Osteocyte (in vitro differentiated cells): ENCODE data around the gene BLOC1S1. TPM values are rescaled to one million over a fixed set of nuclear protein-coding genes. Genes with fewer than 3 reads are reported as not detected.

Source experiments
- DNase-seq: peaks from one replicate; pipeline ENCODE4 v3.0.0; 2021; ENCODE audit warnings: mixed read lengths; ENCODE audit not compliant: unreplicated experiment; ENCODE audit errors: extremely low spot score
- H3K27ac Mint-ChIP-seq: one replicate; pipeline ENCODE4 v1.8.0; 2021; ENCODE audit warnings: mild to moderate bottlenecking, mixed read lengths; ENCODE audit not compliant: unreplicated experiment
- H3K27me3 Mint-ChIP-seq: one replicate; pipeline ENCODE4 v1.8.0; 2021; ENCODE audit warnings: mixed read lengths; ENCODE audit not compliant: unreplicated experiment
- H3K36me3 Mint-ChIP-seq: one replicate; pipeline ENCODE4 v1.8.0; 2021; ENCODE audit warnings: mixed read lengths; ENCODE audit not compliant: unreplicated experiment
- H3K4me1 Mint-ChIP-seq: one replicate; pipeline ENCODE4 v1.8.0; 2021; ENCODE audit warnings: mixed read lengths; ENCODE audit not compliant: unreplicated experiment
- H3K4me3 Mint-ChIP-seq: one replicate; pipeline ENCODE4 v1.8.0; 2021; ENCODE audit warnings: mild to moderate bottlenecking, moderate library complexity, mixed read lengths; ENCODE audit not compliant: unreplicated experiment
- H3K9me3 Mint-ChIP-seq: one replicate; pipeline ENCODE4 v1.8.0; 2021; ENCODE audit warnings: mixed read lengths; ENCODE audit not compliant: unreplicated experiment
- CTCF ChIP-seq: fragments of 200-600 bp; sonication (generic); IDR thresholded peaks from 2 replicates; pipeline ENCODE4 v1.5.0; 2021; ENCODE audit warnings: antibody characterized with exemption, mild to moderate bottlenecking, moderate library complexity
- total RNA-seq: library from RNA; stranded (reverse); gene quantifications from 2 replicates; pipeline ENCODE4 v1.2.1, GENCODE V29; 2021

The BLOC1S1 gene
- total RNA-seq, 1 donor from 2014 or later: 103 TPM

DNA sequence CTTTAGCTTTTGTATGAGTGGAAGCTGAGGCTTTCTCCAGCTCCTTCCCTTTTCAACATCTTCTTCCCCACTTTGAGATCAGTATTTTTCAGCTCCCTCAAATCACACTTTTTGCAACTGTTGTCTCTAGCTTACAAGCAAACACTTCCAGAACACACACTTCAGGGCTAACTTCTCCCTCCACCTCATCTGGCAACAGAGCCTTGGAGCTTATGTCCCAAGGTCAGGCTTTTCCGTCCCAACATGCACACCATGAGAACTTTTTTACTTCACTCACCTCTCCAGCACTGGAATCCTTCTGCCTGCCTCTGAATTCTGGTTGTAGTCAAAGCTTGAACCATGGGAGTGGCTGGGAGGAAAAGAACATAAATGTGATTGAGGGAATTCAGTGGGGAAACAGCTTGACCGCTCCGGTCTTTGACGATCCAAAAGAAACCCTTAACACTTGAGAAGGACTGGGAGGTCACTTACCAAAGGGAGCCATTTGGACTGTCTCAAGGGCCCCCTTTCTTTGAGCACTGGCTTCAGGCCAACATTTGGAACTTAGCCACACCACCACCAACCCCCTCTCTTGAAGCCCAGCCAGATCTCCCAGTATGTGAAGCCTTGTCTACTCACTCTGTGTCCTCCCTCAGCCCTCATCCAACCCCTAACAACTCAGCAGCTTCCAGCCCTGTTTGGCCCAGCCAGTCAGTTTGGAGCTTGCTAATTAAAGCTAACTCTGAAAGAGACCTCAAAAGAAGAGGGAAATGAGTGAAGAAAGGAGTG, 3.9 kb upstream of the BLOC1S1 start:
- Mint-ChIP-seq H3K27ac (no peak overlapping the region), H3K36me3 (no peaks in the 10 kb centered on the region), H3K4me1 (peaks cover 26% of the 10 kb centered on the region), H3K9me3 (no peaks in the 10 kb centered on the region), H3K4me3 (no peak overlapping the region), H3K27me3 (peaks cover 34% of the 10 kb centered on the region)
- no peak for TF ChIP-seq CTCF
- no peak for DNase-seq

DNA sequence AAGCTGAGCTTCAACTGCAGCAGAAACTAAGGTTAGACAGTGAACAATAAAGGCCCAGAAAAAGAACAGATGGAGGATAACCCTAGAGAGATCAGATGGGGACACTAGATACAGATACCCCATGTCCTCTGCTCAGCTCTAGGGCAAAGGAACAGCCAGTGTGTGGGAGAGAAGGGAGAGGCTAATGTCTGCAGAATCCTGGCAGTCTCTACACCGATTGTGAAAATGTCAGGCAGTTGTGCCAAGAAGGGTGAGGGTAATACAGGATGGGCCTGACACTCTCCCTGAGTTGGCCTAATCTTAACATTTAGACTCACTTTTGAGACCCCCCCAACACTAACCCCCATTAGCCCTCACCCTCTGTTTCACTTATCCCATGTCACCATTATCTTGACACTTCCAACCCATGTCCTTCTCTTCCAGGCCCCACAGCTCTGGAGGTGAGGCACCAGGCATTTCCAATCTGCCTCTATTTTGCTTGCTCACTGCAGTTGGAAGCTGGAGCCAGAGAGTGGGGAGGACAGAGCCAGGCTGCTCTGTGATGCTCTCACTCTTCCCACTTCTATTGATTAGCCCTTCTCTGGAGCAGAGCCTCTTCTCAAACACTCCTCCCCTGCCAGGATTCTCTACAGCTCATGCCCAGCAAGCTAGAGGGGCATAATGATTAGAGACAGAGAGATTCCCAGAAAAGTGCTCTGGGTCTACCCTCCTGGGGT, 3.0 kb upstream of the BLOC1S1 start:
- Mint-ChIP-seq H3K4me3 (no peak overlapping the region), H3K27ac (no peak overlapping the region), H3K4me1 (peaks cover 29% of the 10 kb centered on the region), H3K27me3 (peaks cover 29% of the 10 kb centered on the region), H3K36me3 (no peaks in the 10 kb centered on the region), H3K9me3 (no peaks in the 10 kb centered on the region)
- no peak for DNase-seq
- TF ChIP-seq CTCF: no peak

- no peak for DNase-seq
- Mint-ChIP-seq H3K27ac (no peak overlapping the region), H3K4me3 (no peak overlapping the region), H3K36me3 (no peaks in the 10 kb centered on the region), H3K27me3 (peaks cover 23% of the 10 kb centered on the region), H3K4me1 (peaks cover 31% of the 10 kb centered on the region), H3K9me3 (no peaks in the 10 kb centered on the region)
- TF ChIP-seq CTCF: no peak
Measured at GRCh38 chr12:55713721-55714120, 2.1 kb upstream of the BLOC1S1 start.

DNA sequence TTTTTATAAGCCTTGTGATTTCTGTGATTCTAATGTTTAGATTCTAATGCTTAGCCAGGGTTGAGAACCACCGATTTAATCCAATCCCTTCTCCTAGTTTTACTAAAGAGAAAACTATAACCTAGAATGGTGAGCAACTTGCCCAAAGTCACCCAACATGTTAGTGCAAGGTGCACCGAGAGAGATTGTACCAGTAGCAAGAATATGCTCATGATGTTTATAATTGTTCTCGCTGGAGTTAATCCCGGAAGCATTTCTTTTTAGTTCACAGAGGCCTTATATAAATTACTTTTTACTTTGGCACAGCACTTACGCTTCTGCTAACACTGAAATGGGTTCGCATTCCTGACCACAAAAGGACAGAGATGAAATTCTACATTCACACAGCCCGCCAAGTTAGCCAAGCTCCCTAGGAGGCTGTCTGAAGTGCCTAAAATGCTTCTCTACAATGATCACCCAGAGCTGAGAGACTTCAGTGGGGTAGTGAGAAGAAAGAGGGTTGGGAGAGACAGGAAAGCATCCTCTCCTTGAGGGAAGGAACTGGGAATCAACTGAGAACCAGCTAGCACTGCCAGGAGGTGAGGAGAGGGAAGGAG, 579 bp upstream of the BLOC1S1 start:
- Mint-ChIP-seq H3K27ac (peak overlapping the region; percentile 95), H3K36me3 (no peaks in the 10 kb centered on the region), H3K4me3 (peak overlapping the region; percentile 91), H3K27me3 (peaks cover 13% of the 10 kb centered on the region), H3K4me1 (peaks cover 38% of the 10 kb centered on the region), H3K9me3 (no peaks in the 10 kb centered on the region)
- no peak for TF ChIP-seq CTCF
- DNase-seq: no peak

DNA sequence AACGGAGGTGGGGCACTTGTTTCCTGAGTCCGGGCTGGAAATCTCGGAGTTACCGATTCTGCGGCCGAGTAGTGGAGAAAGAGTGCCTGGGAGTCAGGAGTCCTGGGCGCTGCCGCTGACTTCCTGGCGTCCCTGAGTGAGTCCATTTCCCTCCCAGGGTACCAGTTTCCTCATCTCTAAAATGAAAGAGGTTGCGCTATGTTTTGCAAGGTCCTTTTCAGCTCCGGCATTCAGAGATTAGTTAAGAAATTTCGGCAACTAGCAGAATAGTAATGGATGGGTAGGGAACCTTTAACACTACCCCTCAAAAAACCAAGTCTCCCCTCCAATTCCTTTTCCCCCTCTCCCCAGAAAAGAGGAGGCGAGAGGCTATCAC, 724 bp downstream of the BLOC1S1 start:
- H3K4me3 Mint-ChIP-seq: peak overlapping the region; percentile 91
- DNase-seq: no peak
- peaks cover 10% of the 10 kb centered on the region for H3K27me3 Mint-ChIP-seq
- peak overlapping the region; percentile 95 for H3K27ac Mint-ChIP-seq
- H3K36me3 Mint-ChIP-seq: no peaks in the 10 kb centered on the region
- TF ChIP-seq CTCF: no peak
- no peaks in the 10 kb centered on the region for H3K9me3 Mint-ChIP-seq
- peaks cover 50% of the 10 kb centered on the region for H3K4me1 Mint-ChIP-seq
